Esophagus squamous epithelium (tissue), 5 donors: ENCODE measurements around the gene ENTPD3. TPM values are rescaled to one million over a fixed set of nuclear protein-coding genes. Genes with fewer than 3 reads are reported as not detected.

ENCODE experiments used
- DNase-seq: peaks from one replicate; lab custom pipeline; 2025; lab: John Stamatoyannopoulos, UW
- H3K27ac ChIP-seq, 4 donors: fragments of 200-600 bp; sonication (generic); one replicate each; pipeline ENCODE4 v1.5.1; 2016 to 2019; ENCODE audit warnings: mild to moderate bottlenecking in 1 of 4
- H3K27me3 ChIP-seq, 4 donors: fragments of 200-600 bp; sonication (generic); 1 replicate in 3 of 4; 2 replicates in 1 of 4; pipeline versions ENCODE4 v1.5.1 to v1.6.0; 2017 to 2021; ENCODE audit warnings: antibody characterized with exemption in 1 of 4
- H3K36me3 ChIP-seq, 3 donors: fragments of 200-600 bp; sonication (generic); one replicate each; pipeline ENCODE4 v1.5.1; 2016 to 2019
- H3K4me1 ChIP-seq, 3 donors: fragments of 200-600 bp; sonication (generic); one replicate each; pipeline ENCODE4 v1.5.1; 2017 to 2019
- H3K4me3 ChIP-seq, 4 donors: fragments of 200-600 bp; sonication (generic); 1 replicate in 3 of 4; 2 replicates in 1 of 4; pipeline ENCODE4 v1.5.1; 2016 to 2019; ENCODE audit warnings: mild to moderate bottlenecking in 2 of 4, moderate library complexity in 1 of 4
- H3K9me3 ChIP-seq, 3 donors: fragments of 200-600 bp; sonication (generic); one replicate each; pipeline ENCODE4 v1.5.1; 2016 to 2019
- CTCF ChIP-seq, 6 experiments: fragments of 450-650 bp in 4 of 6; fragments of 200-600 bp in 2 of 6; sonication (generic) in 2 of 6; IDR thresholded peaks; one replicate each; pipeline ENCODE4 v1.5.1; 2016 to 2019; ENCODE audit warnings: antibody characterized with exemption in 6 of 6, mild to moderate bottlenecking in 4 of 6, moderate library complexity in 4 of 6
- POLR2A ChIP-seq, 4 donors: fragments of 450-650 bp; IDR thresholded peaks; one replicate each; pipeline ENCODE4 v1.6.1; 2017; ENCODE audit warnings: antibody characterized with exemption in 4 of 4, mild to moderate bottlenecking in 4 of 4, moderate library complexity in 3 of 4
- WGBS, 2 donors: methylation state at CpG; one replicate each; pipeline ENCODE4 v1.1.5; 2018; 5-methylcytosine and 5-hydroxymethylcytosine counted together
- intact Hi-C: fragments of 100-400 bp; cut with DNase I; formaldehyde crosslinking; loops from one replicate; pipeline ENCODE4 v1.15.0; 2022
- total RNA-seq, 4 donors: library from RNA; depleted of rRNA; stranded (reverse); fragments of >200 nt; gene quantifications; one replicate each; pipeline ENCODE4 v1.1.0, GENCODE V29; 2016
- donor health status: DM: yes; HTN: yes; CAD: no.

The ENTPD3 gene
- total RNA-seq, 4 donors from 2014 or later = 9.1 to 11.6 (median 9.7) TPM

- H3K27me3 ChIP-seq = no peaks in the 10 kb centered on the region
- DNase-seq = no peak
- peaks cover 0 to 9% (median 4%) of the 10 kb centered on the region in 3 donors for H3K9me3 ChIP-seq
- H3K4me1 ChIP-seq = no peaks in the 10 kb centered on the region
- no peak overlapping the region for H3K27ac ChIP-seq
- H3K4me3 ChIP-seq = no peak overlapping the region
- TF ChIP-seq POLR2A (IDR thresholded peaks at IDR 0.05) (no peak), CTCF (IDR thresholded peaks at IDR 0.05) (no peak)
- no peaks in the 10 kb centered on the region for H3K36me3 ChIP-seq
- intact Hi-C loops = no loop called here
Measured at GRCh38 chr3:40350529-40350928, 36.5 kb upstream of the ENTPD3 start.

GRCh38 chr3:40355410-40355809 is 31.6 kb upstream of the ENTPD3 start:
- Histone ChIP-seq H3K27ac (no peak overlapping the region), H3K27me3 (no peaks in the 10 kb centered on the region), H3K4me3 (no peak overlapping the region), H3K9me3 (peaks cover 0 to 5% (median 0%) of the 10 kb centered on the region in 3 donors), H3K4me1 (no peaks in the 10 kb centered on the region), H3K36me3 (no peaks in the 10 kb centered on the region)
- 82 to 86% methylated on average over 2 of the region's 2 CpGs for WGBS, 2 donors
- intact Hi-C loops = no loop called here
- TF ChIP-seq CTCF (IDR thresholded peaks at IDR 0.05) = no peak
- TF ChIP-seq POLR2A (IDR thresholded peaks at IDR 0.05) = no peak
- DNase-seq = no peak

- Histone ChIP-seq H3K4me3 (no peak overlapping the region), H3K27ac (no peak overlapping the region), H3K4me1 (peaks cover 0 to 6% (median 0%) of the 10 kb centered on the region in 3 donors), H3K27me3 (no peaks in the 10 kb centered on the region), H3K9me3 (no peaks in the 10 kb centered on the region), H3K36me3 (no peaks in the 10 kb centered on the region)
- DNase-seq = no peak
- TF ChIP-seq CTCF (IDR thresholded peaks at IDR 0.05) = no peak
- no peak for TF ChIP-seq POLR2A (IDR thresholded peaks at IDR 0.05)
- WGBS, 2 donors = 75 to 92% methylated on average over 1 of the region's 1 CpG
- intact Hi-C loops = no loop called here
Measured at GRCh38 chr3:40358454-40358853, 28.5 kb upstream of the ENTPD3 start.

GRCh38 chr3:40363674-40364073 is 23.3 kb upstream of the ENTPD3 start:
- DNase-seq = no peak
- Histone ChIP-seq H3K4me1 (peaks cover 6 to 34% (median 8%) of the 10 kb centered on the region in 3 donors), H3K4me3 (no peak overlapping the region), H3K36me3 (no peaks in the 10 kb centered on the region), H3K9me3 (no peaks in the 10 kb centered on the region), H3K27ac (no peak overlapping the region), H3K27me3 (no peaks in the 10 kb centered on the region)
- intact Hi-C loops = no loop called here
- no peak for TF ChIP-seq POLR2A (IDR thresholded peaks at IDR 0.05)
- no peak for TF ChIP-seq CTCF (IDR thresholded peaks at IDR 0.05)
- WGBS, 2 donors = 40 to 46% methylated on average over 2 of the region's 2 CpGs

GRCh38 chr3:40366203-40367162 is 20.5 kb upstream of the ENTPD3 start:
- H3K9me3 ChIP-seq = no peaks in the 10 kb centered on the region
- H3K4me1 ChIP-seq = peaks cover 6 to 34% (median 8%) of the 10 kb centered on the region in 3 donors
- no peaks in the 10 kb centered on the region for H3K36me3 ChIP-seq
- no peak for TF ChIP-seq POLR2A (IDR thresholded peaks at IDR 0.05)
- no peak for TF ChIP-seq CTCF (IDR thresholded peaks at IDR 0.05)
- intact Hi-C loops = no loop called here
- H3K27me3 ChIP-seq = no peaks in the 10 kb centered on the region
- 38 to 49% methylated on average over 2 of the region's 2 CpGs for WGBS, 2 donors
- peak overlapping the region; percentile 47 to 88 (median 76) for H3K27ac ChIP-seq
- no peak for DNase-seq
- H3K4me3 ChIP-seq = no peak overlapping the region
